Measurements from ENCODE around the gene PGM3.

The PGM3 gene

GRCh38 chr6:83119742-83120300, 73.2 kb downstream of the PGM3 start:
- no peak for DNase-seq (ENCODE audit: low read depth in 4 of 4, low spot score in 1 of 4)

- DNase-seq (ENCODE audit: low read depth in 4 of 4, low spot score in 1 of 4) = no peak
Observed at GRCh38 chr6:83117802-83118201, 75.3 kb downstream of the PGM3 start.
